Colonic mucosa (tissue), 4 donors: ENCODE measurements around the gene FANCL. TPM values are rescaled to one million over a fixed set of nuclear protein-coding genes. Genes with fewer than 3 reads are reported as not detected.

Experiments
- DNase-seq: peaks from one replicate; pipeline ENCODE4 v3.0.0-alpha.2; 2020
- H3K27ac ChIP-seq: fragments of 200-600 bp; one replicate; pipeline ENCODE4 v1.8.0; 2021
- H3K27me3 ChIP-seq: fragments of 200-600 bp; one replicate; pipeline ENCODE4 v1.8.0; 2021
- H3K36me3 ChIP-seq: fragments of 200-600 bp; one replicate; pipeline ENCODE4 v1.8.0; 2021
- H3K4me1 ChIP-seq: fragments of 200-600 bp; one replicate; pipeline ENCODE4 v1.8.0; 2021; ENCODE audit warnings: mild to moderate bottlenecking
- H3K4me3 ChIP-seq: fragments of 200-600 bp; one replicate; pipeline ENCODE4 v1.8.0; 2021
- H3K9ac ChIP-seq, 2 donors: one replicate each; pipeline ENCODE4 v1.7.0; 2013; ENCODE audit warnings: control low read depth in 2 of 2, low read depth in 2 of 2, low read length in 2 of 2
- H3K9me3 ChIP-seq: fragments of 200-600 bp; one replicate; pipeline ENCODE4 v1.8.0; 2021
- CTCF ChIP-seq: fragments of 200-600 bp; IDR thresholded peaks from one replicate; pipeline ENCODE4 v1.8.0; 2022; ENCODE audit warnings: antibody characterized with exemption, mild to moderate bottlenecking
- intact Hi-C: fragments of 100-400 bp; cut with DNase I; formaldehyde crosslinking; loops from one replicate; pipeline ENCODE4 v1.14.1; 2022
- total RNA-seq, 2 donors: library from RNA; stranded (reverse); fragmentation: NEBNext Ultra II Directional in 1 of 2; extraction: Animal tissue kit (Norgen Biotek cat#: 25700) in 1 of 2; gene quantifications; one replicate each; pipeline ENCODE4 v1.2.1, GENCODE V29; 2021
- donor health status: healthy.
- donor health status: DM: no; HTN: no; CAD: no.
- donor health status: DM: no; HTN: no; CAD: no.

FANCL gene
- total RNA-seq, 2 donors from 2014 or later: 15.0 to 21.6 TPM

- no peaks in the 10 kb centered on the region for H3K9me3 ChIP-seq
- H3K27ac ChIP-seq: no peak overlapping the region
- H3K4me3 ChIP-seq: no peak overlapping the region
- H3K27me3 ChIP-seq: no peaks in the 10 kb centered on the region
- no peak for DNase-seq
- no peaks in the 10 kb centered on the region for H3K36me3 ChIP-seq
- TF ChIP-seq CTCF: no peak
- H3K4me1 ChIP-seq: no peaks in the 10 kb centered on the region
- intact Hi-C loops: no loop called here
- no peak overlapping the region for H3K9ac ChIP-seq
Observed at GRCh38 chr2:58204195-58204959, 36.7 kb downstream of the FANCL start.

GRCh38 chr2:58203018-58203417 is 38.1 kb downstream of the FANCL start:
- H3K4me3 ChIP-seq: no peak overlapping the region
- intact Hi-C loops: no loop called here
- no peaks in the 10 kb centered on the region for H3K9me3 ChIP-seq
- no peak overlapping the region for H3K27ac ChIP-seq
- H3K4me1 ChIP-seq: no peaks in the 10 kb centered on the region
- no peak overlapping the region for H3K9ac ChIP-seq
- H3K36me3 ChIP-seq: no peaks in the 10 kb centered on the region
- no peak for DNase-seq
- TF ChIP-seq CTCF: no peak
- no peaks in the 10 kb centered on the region for H3K27me3 ChIP-seq

GRCh38 chr2:58202404-58202803 is 38.7 kb downstream of the FANCL start:
- no peak for TF ChIP-seq CTCF
- no peak overlapping the region for H3K27ac ChIP-seq
- H3K9ac ChIP-seq: no peak overlapping the region
- no peaks in the 10 kb centered on the region for H3K27me3 ChIP-seq
- H3K4me1 ChIP-seq: no peaks in the 10 kb centered on the region
- no peaks in the 10 kb centered on the region for H3K9me3 ChIP-seq
- no peak for DNase-seq
- H3K36me3 ChIP-seq: no peaks in the 10 kb centered on the region
- intact Hi-C loops: no loop called here
- no peak overlapping the region for H3K4me3 ChIP-seq

GRCh38 chr2:58197894-58198293 is 43.2 kb downstream of the FANCL start:
- H3K36me3 ChIP-seq: no peaks in the 10 kb centered on the region
- no peak overlapping the region for H3K4me3 ChIP-seq
- no peaks in the 10 kb centered on the region for H3K4me1 ChIP-seq
- no peak for TF ChIP-seq CTCF
- H3K9ac ChIP-seq: no peak overlapping the region
- intact Hi-C loops: no loop called here
- no peak for DNase-seq
- H3K27ac ChIP-seq: no peak overlapping the region
- H3K27me3 ChIP-seq: no peaks in the 10 kb centered on the region
- no peaks in the 10 kb centered on the region for H3K9me3 ChIP-seq

GRCh38 chr2:58195662-58196061 is 45.5 kb downstream of the FANCL start:
- TF ChIP-seq CTCF: no peak
- intact Hi-C loops: no loop called here
- no peaks in the 10 kb centered on the region for H3K9me3 ChIP-seq
- no peak overlapping the region for H3K27ac ChIP-seq
- DNase-seq: no peak
- no peaks in the 10 kb centered on the region for H3K4me1 ChIP-seq
- no peaks in the 10 kb centered on the region for H3K36me3 ChIP-seq
- no peak overlapping the region for H3K4me3 ChIP-seq
- H3K27me3 ChIP-seq: no peaks in the 10 kb centered on the region
- H3K9ac ChIP-seq: no peak overlapping the region
